ENCODE data around the gene SND1. TPM values are rescaled to one million over a fixed set of nuclear protein-coding genes. Genes with fewer than 3 reads are reported as not detected.

SND1 gene
- total RNA-seq, 3 donors from 2014 or later, result 83.5 to 131 (median 120) TPM

GRCh38 chr7:127702052-127702652 lies 50.2 kb downstream of the SND1 start:
- no peak overlapping the region for H3K4me3 ChIP-seq
- no peaks in the 10 kb centered on the region for H3K36me3 ChIP-seq
- no peak for DNase-seq (ENCODE audit: low spot score in 2 of 2)

GRCh38 chr7:127702938-127703337 lies 50.9 kb downstream of the SND1 start:
- intact Hi-C loops (cut with DNase I; ENCODE audit: low total_unique reads), result no loop called here
- H3K27me3 ChIP-seq, result no peaks in the 10 kb centered on the region
- no peak for TF ChIP-seq CTCF (IDR thresholded peaks at IDR 0.05)
- TF ChIP-seq POLR2A (IDR thresholded peaks at IDR 0.05), result no peak
- TF ChIP-seq POLR2AphosphoS5 (IDR thresholded peaks at IDR 0.05), result no peak
- no peaks in the 10 kb centered on the region for H3K9me3 ChIP-seq
- no peaks in the 10 kb centered on the region for H3K4me1 ChIP-seq
- H3K27ac ChIP-seq, result no peak overlapping the region
- DNase-seq (ENCODE audit: low spot score in 2 of 2), result no peak
- no peak overlapping the region for H3K4me3 ChIP-seq
- no peaks in the 10 kb centered on the region for H3K36me3 ChIP-seq

More at GRCh38 chr7:127702052-127702652, 50.2 kb downstream of the SND1 start:
- intact Hi-C loops (cut with DNase I; ENCODE audit: low total_unique reads), result no loop called here
- Histone ChIP-seq H3K27ac (no peak overlapping the region), H3K9me3 (no peaks in the 10 kb centered on the region), H3K4me1 (no peaks in the 10 kb centered on the region), H3K27me3 (no peaks in the 10 kb centered on the region)
- TF ChIP-seq POLR2A (IDR thresholded peaks at IDR 0.05) (no peak), POLR2AphosphoS5 (IDR thresholded peaks at IDR 0.05) (no peak), CTCF (IDR thresholded peaks at IDR 0.05) (no peak)

GRCh38 chr7:127704211-127704610 lies 52.2 kb downstream of the SND1 start:
- no peak for DNase-seq (ENCODE audit: low spot score in 2 of 2)
- Histone ChIP-seq H3K9me3 (no peaks in the 10 kb centered on the region), H3K36me3 (no peaks in the 10 kb centered on the region), H3K4me1 (no peaks in the 10 kb centered on the region), H3K27me3 (no peaks in the 10 kb centered on the region), H3K27ac (no peak overlapping the region), H3K4me3 (no peak overlapping the region)
- TF ChIP-seq CTCF (IDR thresholded peaks at IDR 0.05) (no peak), POLR2A (IDR thresholded peaks at IDR 0.05) (no peak), POLR2AphosphoS5 (IDR thresholded peaks at IDR 0.05) (no peak)
- intact Hi-C loops (cut with DNase I; ENCODE audit: low total_unique reads), result no loop called here

- TF ChIP-seq POLR2AphosphoS5 (IDR thresholded peaks at IDR 0.05) (no peak), POLR2A (IDR thresholded peaks at IDR 0.05) (no peak), CTCF (IDR thresholded peaks at IDR 0.05) (no peak)
- no peak for DNase-seq (ENCODE audit: low spot score in 2 of 2)
- intact Hi-C loops (cut with DNase I; ENCODE audit: low total_unique reads), result no loop called here
- Histone ChIP-seq H3K4me1 (no peaks in the 10 kb centered on the region), H3K27ac (no peak overlapping the region), H3K4me3 (no peak overlapping the region), H3K9me3 (no peaks in the 10 kb centered on the region), H3K36me3 (no peaks in the 10 kb centered on the region), H3K27me3 (no peaks in the 10 kb centered on the region)
Observed at GRCh38 chr7:127705461-127705959, 53.5 kb downstream of the SND1 start.

GRCh38 chr7:127706766-127707165 lies 54.8 kb downstream of the SND1 start:
- no peaks in the 10 kb centered on the region for H3K9me3 ChIP-seq
- intact Hi-C loops (cut with DNase I; ENCODE audit: low total_unique reads), result no loop called here
- H3K4me3 ChIP-seq, result no peak overlapping the region
- no peaks in the 10 kb centered on the region for H3K36me3 ChIP-seq
- no peak overlapping the region for H3K27ac ChIP-seq
- no peak for DNase-seq (ENCODE audit: low spot score in 2 of 2)
- TF ChIP-seq CTCF (IDR thresholded peaks at IDR 0.05), result no peak
- TF ChIP-seq POLR2A (IDR thresholded peaks at IDR 0.05), result no peak
- TF ChIP-seq POLR2AphosphoS5 (IDR thresholded peaks at IDR 0.05), result no peak
- H3K27me3 ChIP-seq, result no peaks in the 10 kb centered on the region
- H3K4me1 ChIP-seq, result no peaks in the 10 kb centered on the region

All from breast epithelium (tissue), 4 donors.